OCI-LY1 (cell line): ENCODE results near the gene RPL37.
"Not testable (repeated sequence)": the region's sequence is repeated elsewhere in the genome, so short reads cannot be mapped to it uniquely, and the experiment has no call there.

Source experiments
- H2AFZ ChIP-seq: fragments of 200-600 bp; sonication (generic), shearing (Covaris generic); 2 replicates; pipeline ENCODE4 v1.6.0; 2014; ENCODE audit warnings: antibody characterized with exemption, mild to moderate bottlenecking, low read length
- H3F3A ChIP-seq: fragments of 200-600 bp; sonication (generic), shearing (Covaris generic); 2 replicates; pipeline ENCODE4 v1.6.0; 2014; ENCODE audit warnings: mild to moderate bottlenecking, antibody characterized with exemption, low read length, moderate library complexity; ENCODE audit not compliant: insufficient read depth
- H3K27ac ChIP-seq: fragments of 200-600 bp; sonication (generic); 2 replicates; pipeline ENCODE4 v1.5.1; 2014; ENCODE audit warnings: low read length, mixed run types, mild to moderate bottlenecking, low read depth; ENCODE audit not compliant: poor library complexity, severe bottlenecking
- H3K27me3 ChIP-seq: fragments of 200-600 bp; sonication (generic); 2 replicates; pipeline ENCODE4 v1.6.0; 2014; ENCODE audit warnings: antibody characterized with exemption, mild to moderate bottlenecking, low read length, moderate library complexity; ENCODE audit not compliant: insufficient read depth
- H3K36me3 ChIP-seq: fragments of 200-600 bp; sonication (generic); 2 replicates; pipeline ENCODE4 v1.6.1; 2014; ENCODE audit warnings: mild to moderate bottlenecking, antibody characterized with exemption, low read length, moderate library complexity, mixed read lengths; ENCODE audit not compliant: insufficient read depth
- H3K4me1 ChIP-seq: fragments of 200-600 bp; sonication (generic); 2 replicates; pipeline ENCODE4 v1.5.1; 2014; ENCODE audit warnings: mild to moderate bottlenecking, low read length, moderate library complexity; ENCODE audit not compliant: insufficient read depth, severe bottlenecking
- H3K4me2 ChIP-seq: fragments of 200-600 bp; sonication (generic), shearing (Covaris generic); 2 replicates; pipeline ENCODE4 v1.6.1; 2014; ENCODE audit warnings: low read length
- H3K4me3 ChIP-seq: fragments of 200-600 bp; sonication (generic); 2 replicates; pipeline ENCODE4 v1.5.1; 2014; ENCODE audit warnings: low read length, low read depth, mild to moderate bottlenecking, mixed read lengths; ENCODE audit not compliant: poor library complexity, severe bottlenecking
- H3K79me2 ChIP-seq: fragments of 200-600 bp; shearing (Covaris generic); 2 replicates; pipeline ENCODE4 v1.6.1; 2016; ENCODE audit warnings: mixed run types, low read length, mixed read lengths; ENCODE audit not compliant: insufficient read depth
- H3K9ac ChIP-seq: fragments of 200-600 bp; sonication (generic), shearing (Covaris generic); 2 replicates; pipeline ENCODE4 v1.6.1; 2014; ENCODE audit warnings: mild to moderate bottlenecking, low read length, mixed read lengths
- H3K9me2 ChIP-seq: fragments of 200-600 bp; sonication (generic), shearing (Covaris generic); 2 replicates; pipeline ENCODE4 v1.6.1; 2014; ENCODE audit warnings: low read depth, mild to moderate bottlenecking, low read length, mixed read lengths
- H3K9me3 ChIP-seq: fragments of 200-600 bp; shearing (Covaris generic); 2 replicates; pipeline ENCODE4 v1.6.1; 2014; ENCODE audit warnings: low read length, mixed read lengths
- H4K20me1 ChIP-seq: fragments of 200-600 bp; sonication (generic), shearing (Covaris generic); 2 replicates; pipeline ENCODE4 v1.6.0; 2016; ENCODE audit warnings: mild to moderate bottlenecking, low read length; ENCODE audit not compliant: insufficient read depth
- CTCF ChIP-seq: fragments of 200-600 bp; sonication (generic), shearing (Covaris generic); IDR thresholded peaks from 2 replicates; pipeline ENCODE4 v1.5.1; 2017; ENCODE audit warnings: mild to moderate bottlenecking, antibody characterized with exemption, low read length, moderate library complexity, mixed read lengths
- EZH2 ChIP-seq: fragments of 200-600 bp; sonication (generic), shearing (Covaris generic); IDR thresholded peaks from 2 replicates; pipeline ENCODE4 v1.8.0; 2017; ENCODE audit warnings: borderline replicate concordance, mixed run types, mild to moderate bottlenecking, antibody characterized with exemption, low read length, moderate library complexity, mixed read lengths

The RPL37 gene

GRCh38 chr5:40791715-40792139, 43.3 kb downstream of the RPL37 start:
- 0 out of 2 replicates have a peak, but pooled peaks cover 3% of the 10 kb centered on the region for H4K20me1 ChIP-seq

GRCh38 chr5:40790947-40791593, 44.0 kb downstream of the RPL37 start:
- Histone ChIP-seq H3K4me2 (no peak overlapping the region), H3K9ac (no peak overlapping the region), H2AFZ (no peak overlapping the region), H4K20me1 (0 out of 2 replicates have a peak, but pooled peaks cover 3% of the 10 kb centered on the region), H3K4me3 (no peak overlapping the region), H3K36me3 (peaks cover 21% of the 10 kb centered on the region), H3K27ac (no peak overlapping the region), H3K9me3 (peaks cover 13% of the 10 kb centered on the region; the same call in 1 of the 2 replicates), H3K4me1 (peaks cover 11% of the 10 kb centered on the region), H3K79me2 (peaks cover 94% of the 10 kb centered on the region), H3F3A (no peaks in the 10 kb centered on the region), H3K9me2 (no peaks in the 10 kb centered on the region), H3K27me3 (no peaks in the 10 kb centered on the region)
- TF ChIP-seq EZH2 = no peak
- TF ChIP-seq CTCF = no peak

More at GRCh38 chr5:40791715-40792139, 43.3 kb downstream of the RPL37 start:
- H3K4me1 ChIP-seq = peaks cover 18% of the 10 kb centered on the region
- H3K79me2 ChIP-seq = peaks cover 94% of the 10 kb centered on the region
- no peaks in the 10 kb centered on the region for H3K9me2 ChIP-seq
- no peak for TF ChIP-seq EZH2
- no peak for TF ChIP-seq CTCF
- no peak overlapping the region for H3K9ac ChIP-seq
- H2AFZ ChIP-seq = no peak overlapping the region
- H3K9me3 ChIP-seq = peaks cover 13% of the 10 kb centered on the region; the same call in 1 of the 2 replicates
- H3K27me3 ChIP-seq = no peaks in the 10 kb centered on the region
- H3K27ac ChIP-seq = no peak overlapping the region
- H3K36me3 ChIP-seq = peaks cover 21% of the 10 kb centered on the region
- no peak overlapping the region for H3K4me2 ChIP-seq
- no peak overlapping the region for H3K4me3 ChIP-seq
- H3F3A ChIP-seq = no peaks in the 10 kb centered on the region

- H3K4me1 ChIP-seq, H3K9me2 ChIP-seq, H2AFZ ChIP-seq, H3F3A ChIP-seq, H3K4me3 ChIP-seq, H3K4me2 ChIP-seq, H3K9ac ChIP-seq, H4K20me1 ChIP-seq, H3K27me3 ChIP-seq, H3K27ac ChIP-seq: not testable (repeated sequence)
- Histone ChIP-seq H3K36me3 (peaks cover 13% of the 10 kb centered on the region), H3K79me2 (peaks cover 96% of the 10 kb centered on the region), H3K9me3 (peaks cover 13% of the 10 kb centered on the region; the same call in 1 of the 2 replicates)
Observed at GRCh38 chr5:40788941-40789340, 46.1 kb downstream of the RPL37 start.

- 0 out of 2 replicates have a peak, but pooled peaks cover 3% of the 10 kb centered on the region for H4K20me1 ChIP-seq
- no peak overlapping the region for H3K27ac ChIP-seq
- H3K9ac ChIP-seq = no peak overlapping the region
Observed at GRCh38 chr5:40787986-40788385, 47.0 kb downstream of the RPL37 start.

More at GRCh38 chr5:40787986-40788385, 47.0 kb downstream of the RPL37 start:
- Histone ChIP-seq H2AFZ (no peak overlapping the region), H3F3A (no peaks in the 10 kb centered on the region), H3K4me1 (peaks cover 6% of the 10 kb centered on the region), H3K27me3 (no peaks in the 10 kb centered on the region), H3K4me2 (no peak overlapping the region), H3K9me3 (peaks cover 13% of the 10 kb centered on the region; the same call in 1 of the 2 replicates), H3K9me2 (no peaks in the 10 kb centered on the region), H3K79me2 (peaks cover 96% of the 10 kb centered on the region), H3K36me3 (peaks cover 13% of the 10 kb centered on the region), H3K4me3 (no peak overlapping the region)
- no peak for TF ChIP-seq CTCF
- no peak for TF ChIP-seq EZH2
